Measurements from ENCODE around the gene SBF2.

DNA sequence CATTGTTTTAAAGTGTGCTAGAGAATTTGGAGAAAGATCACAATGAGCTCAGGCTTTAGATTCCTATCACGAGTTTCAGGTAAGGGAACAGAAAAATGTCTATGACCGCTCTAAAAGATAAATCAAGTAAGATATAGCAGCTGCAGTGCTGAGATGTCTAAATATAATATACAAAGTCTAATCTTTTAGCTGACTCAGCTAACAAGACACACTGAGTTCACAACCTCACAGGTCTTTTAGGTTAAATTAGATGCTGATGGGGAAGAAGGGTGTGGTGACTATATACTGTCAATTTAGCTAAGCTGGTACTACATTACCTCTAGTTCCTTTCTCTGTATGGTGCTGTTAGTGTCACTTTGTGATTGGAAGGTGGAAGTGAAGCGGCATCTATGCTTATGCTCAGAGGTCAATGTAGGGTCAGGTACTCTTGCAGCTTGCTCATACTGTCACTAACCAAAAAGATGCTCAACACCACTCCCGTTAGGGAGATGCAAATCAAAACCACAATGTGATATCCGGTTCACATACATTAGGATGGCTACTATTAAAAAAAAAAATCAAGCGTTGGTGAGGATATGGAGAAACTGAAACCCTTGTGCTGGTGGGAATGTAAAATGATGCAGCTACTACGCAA is 346.7 kb downstream of the SBF2 start:
- TF ChIP-seq, protein P1, sequence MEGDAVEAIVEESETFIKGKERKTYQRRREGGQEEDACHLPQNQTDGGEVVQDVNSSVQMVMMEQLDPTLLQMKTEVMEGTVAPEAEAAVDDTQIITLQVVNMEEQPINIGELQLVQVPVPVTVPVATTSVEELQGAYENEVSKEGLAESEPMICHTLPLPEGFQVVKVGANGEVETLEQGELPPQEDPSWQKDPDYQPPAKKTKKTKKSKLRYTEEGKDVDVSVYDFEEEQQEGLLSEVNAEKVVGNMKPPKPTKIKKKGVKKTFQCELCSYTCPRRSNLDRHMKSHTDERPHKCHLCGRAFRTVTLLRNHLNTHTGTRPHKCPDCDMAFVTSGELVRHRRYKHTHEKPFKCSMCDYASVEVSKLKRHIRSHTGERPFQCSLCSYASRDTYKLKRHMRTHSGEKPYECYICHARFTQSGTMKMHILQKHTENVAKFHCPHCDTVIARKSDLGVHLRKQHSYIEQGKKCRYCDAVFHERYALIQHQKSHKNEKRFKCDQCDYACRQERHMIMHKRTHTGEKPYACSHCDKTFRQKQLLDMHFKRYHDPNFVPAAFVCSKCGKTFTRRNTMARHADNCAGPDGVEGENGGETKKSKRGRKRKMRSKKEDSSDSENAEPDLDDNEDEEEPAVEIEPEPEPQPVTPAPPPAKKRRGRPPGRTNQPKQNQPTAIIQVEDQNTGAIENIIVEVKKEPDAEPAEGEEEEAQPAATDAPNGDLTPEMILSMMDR (IDR thresholded peaks at IDR 0.05): no peak
- no peak for TF ChIP-seq EZH2 (IDR thresholded peaks at IDR 0.05; ENCODE audit: borderline replicate concordance, insufficient read depth, low read depth, low read length, poor library complexity, severe bottlenecking)

All from B cell (primary cell).